Right lobe of liver (tissue), 6 donors: ENCODE measurements around the gene SMIM36. TPM values are rescaled to one million over a fixed set of nuclear protein-coding genes. Genes with fewer than 3 reads are reported as not detected.
"Not testable (repeated sequence)": the region's sequence is repeated elsewhere in the genome, so short reads cannot be mapped to it uniquely, and the experiment has no call there.

Experiments used
- ATAC-seq, 4 donors: fragments of 200-7000 bp; cut with Tn5 transposase; one replicate each; pipeline ENCODE4 v1.9.1; 2020; ENCODE audit warnings: mild to moderate bottlenecking in 4 of 4, moderate library complexity in 4 of 4
- DNase-seq, 3 donors: peaks; one replicate each; pipeline ENCODE4 v3.0.0-alpha.2; 2020
- H3K27ac ChIP-seq, 3 donors: fragments of 200-600 bp; one replicate each; pipeline ENCODE4 v1.8.0; 2022
- H3K27me3 ChIP-seq, 2 donors: fragments of 200-600 bp; one replicate each; pipeline ENCODE4 v1.8.0; 2022
- H3K36me3 ChIP-seq, 4 donors: fragments of 200-600 bp; sonication (generic) in 1 of 4; one replicate each; pipeline versions ENCODE4 v1.5.1 to v1.8.0; 2017 to 2022; ENCODE audit warnings: control low read depth in 1 of 4
- H3K4me1 ChIP-seq, 4 donors: fragments of 200-600 bp; sonication (generic) in 1 of 4; one replicate each; pipeline versions ENCODE4 v1.5.1 to v1.8.0; 2017 to 2022; ENCODE audit warnings: control low read depth in 1 of 4
- H3K4me3 ChIP-seq, 3 donors: fragments of 200-600 bp; one replicate each; pipeline ENCODE4 v1.8.0; 2022
- H3K9me3 ChIP-seq, 4 donors: fragments of 200-600 bp; sonication (generic) in 1 of 4; one replicate each; pipeline versions ENCODE4 v1.5.1 to v1.8.0; 2017 to 2022; ENCODE audit warnings: control low read depth in 1 of 4
- POLR2A ChIP-seq: fragments of 450-650 bp; IDR thresholded peaks from one replicate; pipeline ENCODE4 v1.6.1; 2017; ENCODE audit warnings: antibody characterized with exemption, mild to moderate bottlenecking
- WGBS: methylation state at CpG from one replicate; pipeline ENCODE4 v1.1.6; 2018; ENCODE audit warnings: low coverage, low lambda C conversion rate; ENCODE audit not compliant: insufficient coverage; ENCODE audit errors: missing lambda C conversion rate; 5-methylcytosine and 5-hydroxymethylcytosine counted together
- intact Hi-C, 2 donors: fragments of 100-400 bp; cut with DNase I; formaldehyde crosslinking; loops; one replicate each; pipeline versions ENCODE4 v1.11.2 to v1.14.1; 2022
- total RNA-seq, 6 experiments: library from RNA; depleted of rRNA in 2 of 6; stranded (reverse); fragments of >200 nt in 2 of 6; fragmentation: NEBNext Ultra II Directional in 3 of 6; extraction: Animal tissue kit (Norgen Biotek cat#: 25700) in 3 of 6; gene quantifications; one replicate each; pipeline versions ENCODE4 v1.1.0 to v1.2.4, GENCODE V29; 2016 to 2023
- TF ChIP-seq, protein P1 (sequence below), 4 donors: fragments of 200-600 bp in 3 of 4; fragments of 450-650 bp in 1 of 4; IDR thresholded peaks; one replicate each; pipeline versions ENCODE4 v1.5.1 to v1.8.0; 2016 to 2022; ENCODE audit warnings: antibody characterized with exemption in 4 of 4, mild to moderate bottlenecking in 2 of 4
- donor health status: DM: no; HTN: yes; CAD: no.
- donor health status: DM: no; HTN: no; CAD: no.
- donor health status: DM: no; HTN: no; CAD: no.
- donor health status: DM: no; HTN: yes; CAD: no.
- donor health status: DM: no; HTN: yes; CAD: no.

Gene SMIM36
- total RNA-seq, 6 experiments from 2014 or later, result not detected

DNA sequence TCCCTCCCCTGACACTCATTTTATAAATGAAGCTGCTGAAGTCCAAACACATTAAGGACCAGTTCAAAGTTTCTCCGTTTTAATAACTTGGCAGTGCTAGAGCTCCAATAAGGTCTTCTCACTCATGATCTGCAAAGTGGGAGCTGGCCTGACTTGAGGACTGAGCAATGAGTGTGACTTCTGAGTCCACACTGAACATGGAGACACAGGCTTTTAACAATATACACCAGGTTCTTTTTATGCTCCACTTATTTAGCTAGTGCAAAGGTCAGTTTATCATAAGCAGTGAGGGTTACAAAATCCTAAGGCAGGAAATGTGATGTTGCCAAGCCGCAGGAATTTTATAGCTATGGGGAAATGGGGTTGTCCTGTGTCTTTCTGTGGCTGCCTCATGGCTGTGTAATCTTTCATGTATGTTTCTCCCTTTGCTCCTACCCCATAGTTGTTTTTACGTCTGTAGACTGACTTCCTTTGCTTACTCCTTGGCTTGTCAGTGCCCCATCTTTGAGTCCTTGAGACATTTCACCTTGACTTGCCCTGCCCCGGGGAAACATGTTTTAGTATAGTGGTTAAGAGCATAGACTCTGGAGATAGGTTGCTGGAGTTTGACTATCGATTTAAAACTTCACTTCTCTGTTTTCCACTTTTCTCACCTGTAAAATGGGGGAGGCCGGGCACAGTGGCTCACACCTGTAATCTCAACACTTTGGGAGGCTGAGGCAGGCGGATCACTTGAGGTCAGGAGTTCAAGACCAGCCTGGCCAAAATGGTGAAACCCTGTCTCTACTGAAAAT is 77.4 kb downstream of the SMIM36 start:
- H3K36me3 ChIP-seq, result no peaks in the 10 kb centered on the region
- H3K4me3 ChIP-seq, result no peak overlapping the region
- TF ChIP-seq, protein P1, sequence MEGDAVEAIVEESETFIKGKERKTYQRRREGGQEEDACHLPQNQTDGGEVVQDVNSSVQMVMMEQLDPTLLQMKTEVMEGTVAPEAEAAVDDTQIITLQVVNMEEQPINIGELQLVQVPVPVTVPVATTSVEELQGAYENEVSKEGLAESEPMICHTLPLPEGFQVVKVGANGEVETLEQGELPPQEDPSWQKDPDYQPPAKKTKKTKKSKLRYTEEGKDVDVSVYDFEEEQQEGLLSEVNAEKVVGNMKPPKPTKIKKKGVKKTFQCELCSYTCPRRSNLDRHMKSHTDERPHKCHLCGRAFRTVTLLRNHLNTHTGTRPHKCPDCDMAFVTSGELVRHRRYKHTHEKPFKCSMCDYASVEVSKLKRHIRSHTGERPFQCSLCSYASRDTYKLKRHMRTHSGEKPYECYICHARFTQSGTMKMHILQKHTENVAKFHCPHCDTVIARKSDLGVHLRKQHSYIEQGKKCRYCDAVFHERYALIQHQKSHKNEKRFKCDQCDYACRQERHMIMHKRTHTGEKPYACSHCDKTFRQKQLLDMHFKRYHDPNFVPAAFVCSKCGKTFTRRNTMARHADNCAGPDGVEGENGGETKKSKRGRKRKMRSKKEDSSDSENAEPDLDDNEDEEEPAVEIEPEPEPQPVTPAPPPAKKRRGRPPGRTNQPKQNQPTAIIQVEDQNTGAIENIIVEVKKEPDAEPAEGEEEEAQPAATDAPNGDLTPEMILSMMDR (IDR thresholded peaks at IDR 0.05), result no peak
- TF ChIP-seq POLR2A, result peak; percentile 45
- peaks cover 0 to 20% (median 4%) of the 10 kb centered on the region in 4 donors for H3K4me1 ChIP-seq
- peak overlapping the region; percentile 71 to 85 (median 85) for H3K27ac ChIP-seq
- DNase-seq (no peak), ATAC-seq (peak; percentile 69 to 82 (median 73))
- H3K27me3 ChIP-seq, result no peaks in the 10 kb centered on the region
- intact Hi-C loops, result no loop called here
- no peaks in the 10 kb centered on the region for H3K9me3 ChIP-seq
- WGBS, result 43% methylated on average over 6 of the region's 7 CpGs

DNA sequence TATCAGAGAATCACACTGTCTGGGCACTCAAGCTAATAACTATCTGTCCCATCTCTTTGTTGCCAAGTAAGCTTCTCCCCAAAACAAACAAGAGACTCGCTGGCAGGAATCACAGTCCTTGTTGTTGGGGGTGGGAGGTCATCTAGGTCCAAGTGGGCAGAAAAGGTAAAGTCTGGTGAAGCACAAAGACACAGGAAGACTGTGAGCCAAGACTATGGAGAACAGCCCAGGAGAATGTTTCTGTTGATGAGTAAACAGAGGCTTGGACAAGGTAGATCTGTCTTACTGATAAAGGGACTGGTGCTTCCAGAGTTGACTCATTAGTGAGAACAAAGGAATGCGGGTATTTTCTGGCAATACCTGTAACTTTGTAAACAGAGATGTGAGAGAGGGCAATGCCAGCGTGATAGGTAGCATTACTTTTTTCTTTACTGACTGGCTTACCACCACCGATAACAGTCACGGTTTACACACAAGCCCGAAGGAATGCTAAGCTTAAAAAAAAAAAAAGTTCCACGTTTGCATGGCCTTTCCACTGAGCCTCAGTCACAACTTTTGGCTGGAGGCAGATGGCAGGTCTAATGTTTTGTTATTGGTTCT is 78.1 kb downstream of the SMIM36 start:
- H3K27ac ChIP-seq, result peak overlapping the region; percentile 71 to 85 (median 85)
- ATAC-seq (peak; percentile 76 to 86 (median 78)), DNase-seq (no peak)
- WGBS, result 32% methylated on average over 7 of the region's 7 CpGs
- peaks cover 0 to 20% (median 4%) of the 10 kb centered on the region in 4 donors for H3K4me1 ChIP-seq
- intact Hi-C loops, result no loop called here
- no peak overlapping the region for H3K4me3 ChIP-seq
- H3K9me3 ChIP-seq, result no peaks in the 10 kb centered on the region
- H3K27me3 ChIP-seq, result no peaks in the 10 kb centered on the region
- no peaks in the 10 kb centered on the region for H3K36me3 ChIP-seq
- no peak for TF ChIP-seq POLR2A
- TF ChIP-seq, protein P1 (IDR thresholded peaks at IDR 0.05), result no peak

DNA sequence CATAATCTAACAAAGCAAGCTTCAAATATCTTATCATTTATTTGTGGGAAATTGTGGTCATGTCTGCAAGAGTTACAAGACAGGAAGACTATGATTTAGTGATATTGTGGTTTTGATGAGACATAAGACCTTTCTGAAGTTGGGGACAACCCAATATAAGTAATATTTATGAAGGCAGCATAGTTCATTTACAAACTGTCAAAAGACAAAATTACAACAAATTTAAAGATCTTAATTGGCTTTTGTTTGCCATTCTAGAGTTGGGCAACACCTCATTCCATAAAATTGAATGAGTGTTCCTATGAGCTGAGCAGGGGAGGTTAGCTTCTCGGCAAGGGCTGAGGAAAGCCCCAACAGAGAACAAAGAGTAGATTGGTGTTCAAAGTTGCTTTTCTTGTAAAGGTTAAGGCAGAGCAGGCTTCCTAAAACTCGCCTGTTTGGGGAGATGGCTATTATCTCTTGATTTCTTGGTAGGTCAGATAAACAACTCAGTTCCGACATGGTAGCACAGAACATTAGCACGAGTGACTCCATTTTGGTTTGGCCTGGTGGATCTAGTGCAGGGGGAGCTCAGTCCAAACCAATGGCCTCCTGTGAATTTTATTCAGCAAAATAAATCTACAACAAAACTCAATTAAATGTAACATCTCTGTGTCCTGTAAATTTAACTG is 78.8 kb downstream of the SMIM36 start:
- ATAC-seq (no peak), DNase-seq (no peak)
- H3K4me1 ChIP-seq, result peaks cover 0 to 20% (median 4%) of the 10 kb centered on the region in 4 donors
- H3K27me3 ChIP-seq, result no peaks in the 10 kb centered on the region
- no peak overlapping the region for H3K4me3 ChIP-seq
- no peaks in the 10 kb centered on the region for H3K36me3 ChIP-seq
- WGBS, result 56% methylated on average over 3 of the region's 4 CpGs
- no peaks in the 10 kb centered on the region for H3K9me3 ChIP-seq
- intact Hi-C loops, result no loop called here
- H3K27ac ChIP-seq, result peak overlapping the region; percentile 71 to 85 (median 85)
- TF ChIP-seq, protein P1 (IDR thresholded peaks at IDR 0.05), result no peak
- no peak for TF ChIP-seq POLR2A

DNA sequence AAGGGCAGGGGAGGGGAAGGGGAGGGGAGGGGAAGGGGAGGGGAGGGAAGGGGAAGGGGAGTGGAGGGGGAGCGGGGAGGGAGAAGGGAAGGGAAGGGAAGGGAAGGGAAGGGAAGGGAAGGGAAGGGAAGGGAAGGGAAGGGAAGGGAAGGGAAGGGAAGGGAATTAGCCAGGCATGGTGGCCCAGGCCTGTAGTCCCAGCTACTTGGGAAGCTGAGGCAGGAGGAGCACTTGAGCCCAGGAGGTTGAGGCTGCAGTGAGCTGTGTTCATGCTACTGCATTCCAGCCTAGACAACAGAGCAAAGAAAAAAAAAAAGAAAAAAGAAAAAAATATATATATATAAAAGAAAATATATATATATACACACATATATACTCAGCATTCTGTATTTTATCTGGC is 79.3 kb downstream of the SMIM36 start:
- H3K4me3 ChIP-seq, H3K27ac ChIP-seq, ATAC-seq, H3K36me3 ChIP-seq, intact Hi-C loops, H3K27me3 ChIP-seq, H3K9me3 ChIP-seq, DNase-seq: not testable (repeated sequence)
- WGBS, result no CpG with 5 or more reads among the region's 1 CpG
- H3K4me1 ChIP-seq, result peaks cover 0 to 20% (median 4%) of the 10 kb centered on the region in 4 donors
